G401.6 (cell line): ENCODE data around the gene APOM.

Experiments used
- FAIRE-seq: peaks from 2 replicates; lab custom pipeline; 2012; peaks lifted over from hg19 to GRCh38; lab: Jason Lieb, UNC

APOM gene

DNA sequence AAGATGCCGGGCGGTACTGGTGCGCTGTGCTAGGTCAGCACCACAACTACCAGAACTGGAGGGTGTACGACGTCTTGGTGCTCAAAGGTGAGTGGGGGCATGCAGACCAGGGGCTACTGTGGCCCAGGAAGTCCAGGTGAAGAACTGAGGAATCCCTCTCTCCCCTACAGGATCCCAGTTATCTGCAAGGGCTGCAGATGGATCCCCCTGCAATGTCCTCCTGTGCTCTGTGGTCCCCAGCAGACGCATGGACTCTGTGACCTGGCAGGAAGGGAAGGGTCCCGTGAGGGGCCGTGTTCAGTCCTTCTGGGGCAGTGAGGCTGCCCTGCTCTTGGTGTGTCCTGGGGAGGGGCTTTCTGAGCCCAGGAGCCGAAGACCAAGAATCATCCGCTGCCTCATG, 52.0 kb downstream of the APOM start:
- no peak for FAIRE-seq
